DMS79 (cell line): ENCODE measurements around the gene UFC1.

Experiments used
- DNase-seq: peaks from one replicate; lab custom pipeline; 2025; lab: John Stamatoyannopoulos, UW

Gene UFC1

GRCh38 chr1:161133220-161133740 is 20.5 kb upstream of the UFC1 start:
- no peak for DNase-seq

GRCh38 chr1:161137881-161138280 is 15.9 kb upstream of the UFC1 start:
- no peak for DNase-seq

- no peak for DNase-seq
Measured at GRCh38 chr1:161138431-161138830, 15.3 kb upstream of the UFC1 start.

GRCh38 chr1:161139766-161140165 is 14.0 kb upstream of the UFC1 start:
- no peak for DNase-seq

GRCh38 chr1:161140755-161141400 is 12.9 kb upstream of the UFC1 start:
- DNase-seq = no peak

- DNase-seq = no peak
Measured at GRCh38 chr1:161145832-161146231, 7.9 kb upstream of the UFC1 start.

- DNase-seq = no peak
Measured at GRCh38 chr1:161153176-161153575, 602 bp upstream of the UFC1 start.

- DNase-seq = no peak
Measured at GRCh38 chr1:161157867-161158266, 4.1 kb downstream of the UFC1 start.

- DNase-seq = no peak
Measured at GRCh38 chr1:161158316-161159010, 4.7 kb downstream of the UFC1 start.

- DNase-seq = peak; percentile 73
Measured at GRCh38 chr1:161159087-161159912, 5.5 kb downstream of the UFC1 start, which contains the start of gene USP21. Gene USP21, plus strand, starts transcription at chr1:161159500. Its CDS starts 1,141 bp downstream, at chr1:161160641.

GRCh38 chr1:161159913-161160243 is 6.1 kb downstream of the UFC1 start:
- DNase-seq = no peak

- no peak for DNase-seq
Measured at GRCh38 chr1:161160671-161161145, 6.9 kb downstream of the UFC1 start.

- no peak for DNase-seq
Measured at GRCh38 chr1:161161652-161162051, 7.9 kb downstream of the UFC1 start.

- no peak for DNase-seq
Measured at GRCh38 chr1:161162052-161162451, 8.3 kb downstream of the UFC1 start.

GRCh38 chr1:161162806-161163205 is 9.0 kb downstream of the UFC1 start:
- no peak for DNase-seq

GRCh38 chr1:161163793-161164192 is 10.0 kb downstream of the UFC1 start:
- no peak for DNase-seq

GRCh38 chr1:161164901-161165610 is 11.3 kb downstream of the UFC1 start:
- DNase-seq = no peak

- peak; percentile 95 for DNase-seq
Measured at GRCh38 chr1:161165742-161166668, 12.2 kb downstream of the UFC1 start, which contains the start of gene PPOX. Gene PPOX, plus strand, starts transcription at chr1:161166426. Its CDS starts 422 bp downstream, at chr1:161166848.

GRCh38 chr1:161166669-161167548 is 13.1 kb downstream of the UFC1 start:
- DNase-seq = peak; percentile 17

- DNase-seq = no peak
Measured at GRCh38 chr1:161168906-161169305, 15.1 kb downstream of the UFC1 start.
